Caki2 (cell line): ENCODE measurements around the gene ADD1. TPM values are rescaled to one million over a fixed set of nuclear protein-coding genes. Genes with fewer than 3 reads are reported as not detected.

Experiments used
- DNase-seq: peaks from one replicate; pipeline ENCODE4 v3.0.0-alpha.2; 2015; ENCODE audit warnings: low read depth
- in situ Hi-C: cut with HindIII; loops from 2 replicates; pipeline ENCODE4 v1.10.0; 2016; ENCODE audit warnings: low sequenced_read_pairs, low pct_unique_long_range_greater_than_20kb, mixed read lengths
- total RNA-seq: library from RNA; depleted of rRNA; stranded (reverse); fragments of >200 nt; shearing (Covaris generic); gene quantifications from 2 replicates; pipeline ENCODE4 v1.2.3, GENCODE V29; 2014; ENCODE audit warnings: low replicate concordance

The ADD1 gene
- total RNA-seq, 1 experiment from 2014 or later: 98.4 TPM

DNA sequence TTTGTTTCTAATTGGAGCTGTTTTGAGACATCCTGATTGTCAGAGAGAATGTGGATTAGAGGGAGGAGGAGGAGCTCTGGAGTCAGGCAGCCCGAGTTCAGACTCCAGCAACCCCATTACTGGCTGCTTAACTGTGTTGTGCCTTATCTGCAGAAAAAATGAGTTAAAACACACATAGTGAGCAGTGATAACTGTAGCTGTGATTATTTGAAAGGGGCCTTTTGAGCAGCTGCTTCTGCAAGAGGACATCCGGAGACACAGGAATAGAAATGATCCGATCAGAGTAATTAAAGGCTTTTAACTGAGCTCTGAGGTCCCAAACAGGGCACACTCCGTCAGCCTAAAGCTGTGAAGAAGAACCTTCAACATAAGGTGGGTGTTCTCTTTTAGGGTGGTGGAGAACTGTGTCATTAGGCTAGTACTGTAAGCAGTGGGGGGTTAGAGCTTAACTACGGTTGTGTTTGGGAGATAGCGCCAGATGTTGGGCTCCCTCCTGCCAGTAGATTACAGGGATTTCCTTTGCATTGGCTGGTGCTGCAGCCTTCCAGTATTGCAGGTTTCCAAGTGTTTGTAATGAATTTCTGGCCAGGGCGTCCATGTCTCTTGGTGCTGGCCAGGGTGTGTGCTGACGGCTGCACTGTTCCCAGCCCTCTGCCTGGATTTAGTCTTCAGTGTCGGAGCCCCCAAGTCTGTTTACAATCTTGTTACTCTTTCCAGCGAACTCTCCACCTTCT, 24.3 kb downstream of the ADD1 start:
- DNase-seq: no peak
- in situ Hi-C loops: no loop called here

DNA sequence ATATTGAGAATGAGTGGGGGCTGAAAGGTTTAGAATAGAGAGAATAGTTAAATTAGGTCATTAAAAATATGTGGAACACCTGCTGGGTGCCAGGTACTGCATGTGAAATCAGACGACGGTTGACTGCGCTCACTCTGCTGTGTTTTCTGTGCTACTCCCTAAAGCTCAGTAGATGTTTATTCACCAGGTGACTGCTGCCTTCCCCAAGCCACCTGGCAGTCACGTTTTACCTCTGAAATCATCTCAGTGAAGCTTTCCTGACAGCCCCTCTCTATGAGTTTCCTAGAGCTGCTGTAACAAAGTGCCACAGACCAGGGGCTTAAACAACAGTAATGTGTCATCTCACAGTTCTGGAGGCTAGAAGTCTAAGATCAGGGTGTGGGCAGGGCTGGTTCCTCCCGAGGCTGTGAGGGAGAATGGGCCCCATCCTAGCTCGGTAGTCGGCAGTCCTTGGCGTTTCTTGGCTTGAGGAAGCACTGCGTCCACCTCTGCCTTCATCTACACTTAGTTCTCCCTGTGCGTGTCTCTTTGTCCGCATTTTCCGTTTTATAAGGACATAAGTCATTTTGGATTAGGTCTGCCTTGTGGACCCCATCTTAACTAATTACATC, 25.3 kb downstream of the ADD1 start:
- in situ Hi-C loops: no loop called here

DNA sequence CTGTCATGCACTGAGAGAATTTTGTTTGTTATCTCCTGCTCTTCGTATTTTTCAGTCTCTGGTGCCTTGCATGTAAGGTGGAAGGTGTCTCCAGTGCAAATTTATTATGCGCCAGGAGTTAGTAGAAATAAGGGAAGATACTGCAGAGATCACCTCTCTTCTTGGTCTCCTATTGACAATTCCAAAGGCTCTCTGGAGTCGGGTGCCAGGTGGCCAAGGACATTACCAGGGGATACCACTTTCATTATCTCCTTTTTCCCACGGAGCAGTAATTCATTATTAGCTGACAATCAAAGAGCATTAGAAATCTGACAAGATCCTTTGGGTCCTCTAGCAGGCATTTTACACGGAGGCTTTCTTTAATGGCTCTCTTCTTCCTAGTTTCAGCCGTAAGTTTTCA, 26.0 kb downstream of the ADD1 start:
- in situ Hi-C loops: no loop called here
- DNase-seq: no peak

More for the DNA sequence above, 25.3 kb downstream of the ADD1 start:
- DNase-seq: no peak

DNA sequence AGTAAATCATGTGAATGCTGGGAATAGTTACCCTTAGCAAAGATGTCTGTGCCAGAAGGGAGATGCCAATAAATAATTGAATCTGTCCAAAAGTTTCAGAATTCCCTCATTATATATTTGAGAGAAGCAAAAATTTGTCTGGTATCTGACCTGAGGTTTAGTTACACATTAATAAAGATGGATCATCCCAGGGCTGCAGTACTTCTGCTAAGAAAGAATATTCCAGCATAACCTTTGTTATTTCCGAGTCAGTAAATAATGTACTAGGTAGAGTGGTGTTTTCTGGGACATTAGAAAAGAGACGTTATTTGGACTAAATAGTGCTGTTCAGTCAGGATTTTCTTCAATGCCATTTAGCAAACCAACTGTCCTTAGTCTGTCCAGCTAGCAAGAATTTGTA, 26.4 kb downstream of the ADD1 start:
- in situ Hi-C loops: no loop called here
- no peak for DNase-seq

DNA sequence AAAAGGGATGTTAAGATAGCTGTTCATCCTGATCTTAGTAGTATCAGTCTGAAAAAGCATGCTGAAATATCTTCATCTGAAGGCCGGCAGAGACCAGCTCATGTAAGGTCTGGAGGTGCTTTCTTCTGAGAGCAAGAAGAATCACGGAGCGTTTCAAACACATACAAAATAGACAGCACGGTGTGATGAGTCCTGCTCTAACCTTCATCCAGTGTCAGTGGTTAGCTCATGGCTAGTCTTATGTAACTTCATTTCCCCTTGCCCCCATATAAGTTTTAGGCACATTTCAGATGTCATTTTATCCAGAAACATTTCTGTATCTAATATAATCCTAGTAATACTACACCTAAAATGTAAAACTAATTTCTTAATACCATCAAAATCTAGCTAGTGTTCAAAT, 27.8 kb downstream of the ADD1 start:
- in situ Hi-C loops: no loop called here
- no peak for DNase-seq

DNA sequence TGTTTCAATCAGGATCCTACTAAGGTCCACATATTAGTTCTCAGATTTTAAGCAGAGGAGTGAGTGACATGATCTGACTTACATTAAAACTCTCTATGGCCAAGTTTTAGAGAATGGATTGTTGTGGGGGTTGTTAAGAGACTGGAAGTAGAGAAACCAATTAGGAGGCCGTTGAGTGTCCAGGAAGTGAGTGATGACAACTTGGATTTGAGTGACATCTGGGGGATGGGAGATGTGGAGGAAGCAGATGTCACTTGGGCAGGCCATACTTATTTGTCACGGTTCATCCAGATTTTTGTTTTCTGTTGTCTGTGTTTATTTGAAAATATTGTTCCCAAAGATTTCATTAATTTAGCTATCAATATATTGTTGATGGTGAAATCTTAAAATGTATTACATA, 28.3 kb downstream of the ADD1 start:
- in situ Hi-C loops: no loop called here
- DNase-seq: no peak

DNA sequence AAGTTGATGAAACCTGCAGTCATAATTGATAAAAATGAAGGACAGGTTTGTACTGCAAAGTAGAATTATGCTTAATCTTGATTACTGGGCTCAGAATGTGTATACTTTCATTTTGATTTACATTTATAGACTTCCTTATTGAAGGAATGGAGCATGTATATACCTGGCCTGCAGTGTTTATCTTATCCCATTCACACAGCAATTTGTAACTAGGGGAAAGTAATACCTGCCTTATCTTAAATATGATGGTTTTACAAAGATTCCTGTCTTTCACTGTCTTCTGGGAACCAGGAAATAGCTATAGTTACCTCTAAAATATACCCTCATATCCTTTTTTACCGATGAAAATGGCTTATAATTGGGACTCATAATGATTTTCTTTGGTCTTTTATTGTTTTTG, 29.7 kb downstream of the ADD1 start:
- no peak for DNase-seq
- in situ Hi-C loops: no loop called here

DNA sequence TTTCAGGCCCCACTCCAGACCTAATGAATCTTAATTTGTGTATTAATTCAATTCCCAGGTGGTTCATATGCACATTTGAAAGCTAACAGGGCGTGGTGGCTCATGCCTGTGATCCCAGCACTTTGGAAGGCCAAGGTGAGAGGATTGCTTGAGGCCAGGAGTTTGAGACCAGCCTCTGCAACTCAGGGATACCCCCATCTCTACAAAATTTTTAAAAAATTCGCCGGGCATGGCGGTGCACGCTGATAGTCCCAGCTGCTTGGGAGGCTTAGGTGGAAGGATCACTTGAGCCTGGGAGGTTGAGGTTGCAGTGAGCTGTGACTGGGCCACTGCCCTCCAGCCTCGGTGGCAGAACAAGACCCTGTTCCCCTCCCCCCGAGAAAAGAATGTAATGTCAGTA, 31.2 kb downstream of the ADD1 start:
- no peak for DNase-seq
- in situ Hi-C loops: no loop called here

DNA sequence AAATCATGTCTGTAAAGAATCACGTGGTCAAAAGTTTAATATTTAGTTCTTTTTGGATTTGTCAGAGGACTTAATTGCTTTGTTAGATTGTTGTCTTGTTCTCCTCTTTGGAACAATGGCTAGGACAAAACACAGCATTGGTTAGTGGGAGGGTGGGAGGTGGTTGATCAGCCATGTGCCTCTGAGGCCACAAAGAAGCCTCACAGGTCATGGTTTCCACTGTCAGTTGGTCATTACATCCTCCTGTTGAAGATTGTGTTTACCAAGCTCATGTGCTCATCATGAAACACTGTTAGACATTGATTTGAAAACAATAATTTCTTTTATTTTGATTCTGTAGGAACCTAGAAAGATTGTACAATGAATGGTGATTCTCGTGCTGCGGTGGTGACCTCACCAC, 31.9 kb downstream of the ADD1 start:
- no peak for DNase-seq
- in situ Hi-C loops: no loop called here

DNA sequence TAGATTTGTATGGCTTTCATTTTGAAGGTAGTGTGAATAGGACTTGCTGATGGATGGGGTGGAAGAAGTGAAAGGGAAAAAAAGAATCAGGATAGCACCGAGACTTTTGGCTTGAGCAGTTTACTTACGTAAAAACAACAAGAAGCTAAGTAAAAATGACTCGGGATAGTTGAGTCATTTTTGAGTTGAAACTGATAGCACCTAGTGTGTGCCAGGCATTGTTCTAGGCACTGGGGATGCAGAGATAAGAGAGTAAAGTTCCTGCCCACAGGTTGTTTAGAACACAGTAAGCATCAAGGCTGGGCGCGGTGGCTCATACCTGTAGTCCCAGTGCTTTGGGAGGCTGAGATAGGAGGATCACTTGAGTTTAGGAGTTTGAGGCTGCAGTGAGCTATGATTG, 34.7 kb downstream of the ADD1 start:
- in situ Hi-C loops: no loop called here
- no peak for DNase-seq

DNA sequence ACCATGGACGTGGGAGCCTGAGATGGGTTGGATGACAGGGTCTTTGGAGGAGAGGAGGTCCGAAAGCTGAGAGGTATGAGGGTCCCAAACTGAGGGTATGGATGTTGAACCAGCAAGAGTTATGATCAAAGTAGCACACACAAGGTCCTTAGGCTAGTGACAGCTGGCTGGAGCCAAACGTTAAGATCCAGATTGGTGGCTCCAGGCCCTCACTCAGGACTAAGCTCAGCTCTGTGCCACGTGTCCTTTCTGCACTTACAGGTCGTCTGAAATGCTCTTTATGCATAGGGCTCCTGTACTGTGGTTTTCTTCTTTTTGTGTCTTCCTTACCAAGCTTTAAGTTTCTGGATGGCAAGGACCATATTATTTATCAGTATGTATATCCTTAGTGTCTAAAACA, 35.4 kb downstream of the ADD1 start:
- in situ Hi-C loops: no loop called here
- no peak for DNase-seq

DNA sequence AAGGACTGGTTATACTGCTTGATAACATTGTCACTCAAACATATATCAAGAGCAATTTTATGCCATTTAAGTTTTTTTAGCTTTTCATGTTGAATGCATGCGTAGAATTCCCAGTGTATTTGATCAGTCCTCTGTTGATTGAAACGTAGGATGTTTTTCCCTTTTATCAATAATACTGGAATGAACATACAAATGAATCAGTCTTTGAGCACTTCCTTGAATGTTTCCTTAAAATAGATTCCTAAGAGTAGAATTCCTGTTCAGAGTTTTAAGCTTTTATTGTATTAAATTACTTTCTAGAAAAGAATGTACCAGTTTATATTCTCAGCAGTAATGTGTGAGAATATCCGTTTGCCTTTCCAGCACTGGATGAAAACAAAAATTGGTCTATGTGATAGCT, 37.8 kb downstream of the ADD1 start:
- DNase-seq: no peak
- in situ Hi-C loops: no loop called here

DNA sequence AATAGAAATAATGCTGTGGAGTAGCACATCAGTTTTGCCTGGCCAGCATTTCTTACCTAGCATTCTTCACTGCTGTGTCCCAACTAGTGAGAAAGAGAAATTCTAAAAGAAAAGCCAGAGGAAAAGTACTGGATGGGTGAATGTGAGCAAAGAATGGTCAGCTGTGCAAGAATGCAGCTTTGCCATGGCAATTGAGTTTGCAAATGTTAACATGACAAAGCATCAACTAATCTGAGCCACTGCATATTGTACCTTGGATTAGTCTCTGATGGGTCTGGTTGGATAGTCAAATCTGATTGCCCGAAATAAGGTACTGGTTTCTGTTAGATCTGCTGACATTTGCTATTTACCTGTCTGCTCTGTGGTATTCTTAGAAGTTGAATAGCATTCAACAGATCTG, 38.7 kb downstream of the ADD1 start:
- no peak for DNase-seq
- in situ Hi-C loops: no loop called here

DNA sequence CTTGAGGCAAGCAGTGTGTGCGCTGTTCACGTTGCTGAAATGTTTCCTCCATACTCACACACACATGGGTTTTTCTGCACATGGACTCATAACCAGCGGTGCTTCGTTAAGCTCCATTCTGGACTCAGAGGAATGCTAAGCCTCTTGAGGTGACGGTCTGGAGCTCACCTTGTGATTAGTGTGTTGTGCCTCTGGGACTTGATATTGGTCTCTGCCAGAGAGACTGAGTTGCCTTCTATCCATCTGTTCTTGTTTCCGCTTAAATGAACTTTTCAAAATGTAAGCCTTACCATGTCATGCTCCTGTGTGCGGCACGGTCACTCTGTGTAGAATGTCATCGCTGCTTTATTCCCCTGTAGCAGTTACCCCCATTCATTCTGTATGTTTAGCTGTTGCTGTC, 42.5 kb downstream of the ADD1 start:
- in situ Hi-C loops: no loop called here
- DNase-seq: no peak

DNA sequence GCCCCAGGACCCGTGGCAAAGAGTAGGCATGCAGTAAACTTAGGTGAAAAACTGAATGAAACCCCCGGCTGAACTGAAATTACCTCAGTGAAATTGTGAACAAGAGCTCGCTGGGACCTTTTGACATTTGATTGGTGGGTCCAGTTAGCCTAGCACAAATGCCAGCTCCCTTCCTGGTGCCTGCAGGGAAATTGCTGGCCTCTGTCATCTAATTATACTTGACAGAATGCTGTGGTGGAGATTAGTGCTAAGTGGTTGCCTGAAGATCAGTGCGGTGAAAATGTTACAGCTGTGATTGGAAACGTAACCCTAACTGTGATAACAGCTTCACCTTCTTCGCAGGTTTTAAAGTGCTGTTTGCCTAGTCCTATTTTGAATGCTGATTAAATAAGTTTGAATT, 43.0 kb downstream of the ADD1 start:
- in situ Hi-C loops: no loop called here
- DNase-seq: no peak

DNA sequence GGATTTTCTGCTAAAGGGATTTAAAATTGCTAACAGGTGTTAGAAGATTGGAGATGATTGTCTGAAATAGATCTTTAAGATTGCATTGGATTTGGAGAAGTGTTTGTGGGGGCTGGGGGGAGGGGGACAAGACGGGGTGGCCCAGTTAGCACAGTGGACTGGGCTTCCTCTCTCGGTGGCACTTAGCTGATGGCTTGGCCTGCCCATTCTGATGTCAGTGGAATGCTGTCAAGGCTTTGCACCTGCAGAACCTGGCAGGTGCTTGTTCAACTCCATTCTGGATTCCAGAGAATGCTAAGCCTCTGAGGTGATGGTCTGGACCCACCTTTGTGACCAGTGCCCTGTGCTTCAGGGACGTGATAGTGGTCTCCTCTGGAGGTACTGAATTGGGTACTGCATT, 43.7 kb downstream of the ADD1 start:
- DNase-seq: no peak
- in situ Hi-C loops: no loop called here

DNA sequence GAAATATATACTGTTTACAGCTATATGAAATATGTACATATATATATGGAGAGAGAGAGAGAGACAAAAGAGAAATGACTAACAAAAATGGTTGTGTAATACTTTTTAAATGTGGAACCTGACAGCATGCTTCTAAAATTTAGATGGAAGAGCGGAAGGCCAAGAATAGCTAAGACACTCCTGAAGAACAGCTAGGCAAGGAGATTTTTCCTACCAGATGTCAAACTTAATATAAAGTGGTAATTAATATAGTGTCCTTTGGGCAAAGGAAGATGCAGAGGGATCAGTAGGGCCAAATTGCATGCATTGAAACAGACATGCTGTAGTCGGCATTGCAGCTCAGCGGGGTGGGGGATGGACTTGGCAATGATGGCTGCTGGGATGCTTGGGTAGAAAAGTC, 45.2 kb downstream of the ADD1 start:
- in situ Hi-C loops: no loop called here
- no peak for DNase-seq

DNA sequence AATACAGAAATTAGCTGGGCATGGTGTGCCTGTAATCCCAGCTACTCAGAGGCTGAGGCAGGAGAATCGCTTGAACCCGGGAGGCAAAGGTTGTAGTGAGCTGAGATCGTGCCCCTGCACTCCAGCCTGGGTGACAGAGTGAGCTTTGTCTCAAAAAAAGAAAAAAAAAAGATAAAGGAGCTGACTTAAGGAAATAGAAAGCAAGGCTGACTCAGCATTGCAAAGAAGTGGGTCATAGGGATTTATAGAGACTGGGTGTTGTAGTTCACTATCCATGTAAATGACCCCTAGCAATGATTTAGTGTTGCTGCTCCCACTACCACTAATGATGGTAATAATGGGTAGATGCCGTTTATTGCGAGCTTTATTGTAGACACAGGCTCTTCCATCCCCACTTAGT, 47.6 kb downstream of the ADD1 start:
- in situ Hi-C loops: no loop called here
- DNase-seq: peak; percentile 62

DNA sequence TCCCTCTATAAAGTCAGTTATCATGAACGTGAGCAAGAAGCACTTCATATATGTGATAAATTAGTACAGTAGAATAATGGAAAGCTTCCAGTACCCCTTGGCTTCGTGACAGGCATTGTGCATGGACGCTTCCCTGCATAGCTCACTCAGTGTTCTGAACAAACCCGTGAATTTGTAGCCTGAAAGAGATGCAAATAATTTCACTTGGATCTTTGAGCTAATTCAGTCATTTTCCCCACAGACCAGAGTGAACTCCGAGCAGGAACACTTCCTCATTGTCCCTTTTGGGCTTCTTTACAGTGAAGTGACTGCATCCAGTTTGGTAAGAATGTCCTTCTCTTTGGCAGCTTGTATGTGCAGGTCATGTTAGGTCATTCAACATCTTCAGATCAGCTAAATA, 50.1 kb downstream of the ADD1 start:
- in situ Hi-C loops: no loop called here
- DNase-seq: no peak

DNA sequence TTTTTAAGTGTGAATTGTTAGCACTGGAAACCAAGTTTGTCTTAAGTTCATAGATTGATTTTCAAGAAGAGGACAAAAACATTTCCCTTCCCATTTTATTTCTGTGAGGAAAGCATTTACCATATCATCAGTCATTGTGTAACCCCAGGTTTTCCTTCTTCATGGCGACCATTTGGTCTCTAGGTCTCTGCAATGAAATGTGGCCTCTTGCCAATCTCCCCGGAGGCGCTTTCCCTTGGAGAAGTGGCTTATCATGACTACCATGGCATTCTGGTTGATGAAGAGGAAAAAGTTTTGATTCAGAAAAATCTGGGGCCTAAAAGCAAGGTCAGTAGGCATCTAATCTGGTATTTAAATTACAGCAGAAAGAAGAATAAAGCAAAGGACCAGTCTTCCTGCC, 54.4 kb downstream of the ADD1 start:
- no peak for DNase-seq
- in situ Hi-C loops: no loop called here
